Panc1 (cell line): Measurements from ENCODE around the gene PDGFRA. TPM values are rescaled to one million over a fixed set of nuclear protein-coding genes. Genes with fewer than 3 reads are reported as not detected.

Experiments used
- total RNA-seq: library from RNA; stranded (reverse); gene quantifications from one replicate; pipeline ENCODE4 v1.2.1, GENCODE V29; 2021; ENCODE audit not compliant: unreplicated experiment

Gene PDGFRA
- total RNA-seq, 1 experiment from 2014 or later: 0.15 TPM

Other genes starting within 250 kb of the PDGFRA start
- 10.3 TPM for gene CHIC2, start 164.7 kb upstream of the PDGFRA start, total RNA-seq
- not detected for gene GSX2, start 129.1 kb upstream of the PDGFRA start, total RNA-seq